ENCODE data around the gene ULK1. TPM values are rescaled to one million over a fixed set of nuclear protein-coding genes. Genes with fewer than 3 reads are reported as not detected.

The ULK1 gene
- total RNA-seq (2021; ENCODE audit: unreplicated experiment) (72.1 TPM), Bru-seq, nascent RNA (percentile 64 among the genes with signal in this experiment), BruChase-seq, experiment 1, labeled RNA remaining after a 2-hour chase (percentile 74 among the genes with signal in this experiment), BruChase-seq, experiment 2, labeled RNA remaining after a 6-hour chase (percentile 79 among the genes with signal in this experiment)
- 92.3 TPM for polyA plus RNA-seq (2012; ENCODE audit: insufficient read length)
- long read RNA-seq, partial matches to known transcripts, result 58 of 130 reads
- long read RNA-seq, other reads (novel, unspliced or antisense), result 63 of 130 reads

- BruUV-seq (replicated peaks), result no TSS peak
- Histone ChIP-seq H3K27ac (ENCODE audit: low read length) (peak within 1 kb of the TSS; percentile 73), H3K27me3 (ENCODE audit: control insufficient read depth, insufficient read depth, low read length) (no peaks in the 10 kb centered on the region), H3K36me3 (ENCODE audit: control insufficient read depth, insufficient read depth, low read length) (no peaks in the 10 kb centered on the region), H3K9me3 (ENCODE audit: control insufficient read depth, insufficient read depth, low read depth, low read length) (no peaks in the 10 kb centered on the region), H3K4me1 (ENCODE audit: control insufficient read depth, insufficient read depth, low read length) (0 out of 2 replicates have a peak, but pooled peaks cover 4% of the 10 kb centered on the region), H3K4me3 (ENCODE audit: low read depth in 2 of 2, low read length in 2 of 2) (peak within 1 kb of the TSS; percentile 70 to 82)
- ATAC-seq, result peak; percentile 91
- intact Hi-C loops (cut with micrococcal nuclease; ENCODE audit: unreplicated experiment), result no loop called here
- CTCF ChIA-PET, result no interaction called here
- TF ChIP-seq POLR2AphosphoS5 (IDR thresholded peaks at IDR 0.05; ENCODE audit: low read depth, low read length) (peak; percentile 90), TCF7L2 (IDR thresholded peaks at IDR 0.05; ENCODE audit: low read depth, low read length) (no peak), SIN3A (IDR thresholded peaks at IDR 0.05; ENCODE audit: borderline replicate concordance, insufficient read depth, low read depth, low read length) (peak; percentile 73; the same call in 1 of the 2 replicates)
- in situ Hi-C loops (cut with HindIII; ENCODE audit: low pct_unique_long_range_greater_than_20kb, low sequenced_read_pairs), result no loop called here
- POLR2A ChIA-PET, result no interaction called here
- no peak for DNase-seq (ENCODE audit: low read depth, low spot score)
Measured at GRCh38 chr12:131894313-131894860, at the start of gene ULK1. ULK1 (plus strand) TSS chr12:131894622; CDS start chr12:131895002, 380 bp downstream.

- Histone ChIP-seq H3K27me3 (ENCODE audit: control insufficient read depth, insufficient read depth, low read length) (no peaks in the 10 kb centered on the region), H3K4me1 (ENCODE audit: control insufficient read depth, insufficient read depth, low read length) (no peaks in the 10 kb centered on the region), H3K4me3 (ENCODE audit: low read depth in 2 of 2, low read length in 2 of 2) (no peak overlapping the region), H3K9me3 (ENCODE audit: control insufficient read depth, insufficient read depth, low read depth, low read length) (no peaks in the 10 kb centered on the region), H3K36me3 (ENCODE audit: control insufficient read depth, insufficient read depth, low read length) (no peaks in the 10 kb centered on the region), H3K27ac (ENCODE audit: low read length) (no peak overlapping the region)
- BruUV-seq (replicated peaks), result no TSS peak
- TF ChIP-seq SIN3A (IDR thresholded peaks at IDR 0.05; ENCODE audit: borderline replicate concordance, insufficient read depth, low read depth, low read length), result no peak
- no peak for TF ChIP-seq TCF7L2 (IDR thresholded peaks at IDR 0.05; ENCODE audit: low read depth, low read length)
- no peak for TF ChIP-seq CTCF (IDR thresholded peaks at IDR 0.05)
- TF ChIP-seq POLR2AphosphoS5 (IDR thresholded peaks at IDR 0.05; ENCODE audit: low read depth, low read length), result no peak
- TF ChIP-seq REST (IDR thresholded peaks at IDR 0.05; ENCODE audit: insufficient read depth in 1 of 2, low read depth in 2 of 2, low read length in 1 of 2), result no peak
- ATAC-seq, result no peak
- CTCF ChIA-PET, result no interaction called here
- no peak for DNase-seq (ENCODE audit: low read depth, low spot score)
- POLR2A ChIA-PET, result no interaction called here
- in situ Hi-C loops (cut with HindIII; ENCODE audit: low pct_unique_long_range_greater_than_20kb, low sequenced_read_pairs) (no loop called here), intact Hi-C loops (cut with micrococcal nuclease; ENCODE audit: unreplicated experiment) (no loop called here)
Measured at GRCh38 chr12:131844656-131845055, 49.8 kb upstream of the ULK1 start.

- CTCF ChIA-PET, result no interaction called here
- intact Hi-C loops (cut with micrococcal nuclease; ENCODE audit: unreplicated experiment), result no loop called here
Measured at GRCh38 chr12:131845121-131845520, 49.3 kb upstream of the ULK1 start.

More at GRCh38 chr12:131845121-131845520, 49.3 kb upstream of the ULK1 start:
- in situ Hi-C loops (cut with HindIII; ENCODE audit: low pct_unique_long_range_greater_than_20kb, low sequenced_read_pairs), result no loop called here
- POLR2A ChIA-PET, result no interaction called here
- no peak overlapping the region for H3K4me3 ChIP-seq (ENCODE audit: low read depth in 2 of 2, low read length in 2 of 2)
- H3K27me3 ChIP-seq (ENCODE audit: control insufficient read depth, insufficient read depth, low read length), result no peaks in the 10 kb centered on the region
- H3K27ac ChIP-seq (ENCODE audit: low read length), result no peak overlapping the region
- H3K36me3 ChIP-seq (ENCODE audit: control insufficient read depth, insufficient read depth, low read length), result no peaks in the 10 kb centered on the region
- TF ChIP-seq SIN3A (IDR thresholded peaks at IDR 0.05; ENCODE audit: borderline replicate concordance, insufficient read depth, low read depth, low read length) (no peak), CTCF (IDR thresholded peaks at IDR 0.05) (no peak), POLR2AphosphoS5 (IDR thresholded peaks at IDR 0.05; ENCODE audit: low read depth, low read length) (no peak), REST (IDR thresholded peaks at IDR 0.05; ENCODE audit: insufficient read depth in 1 of 2, low read depth in 2 of 2, low read length in 1 of 2) (no peak), TCF7L2 (IDR thresholded peaks at IDR 0.05; ENCODE audit: low read depth, low read length) (no peak)
- no TSS peak for BruUV-seq (replicated peaks)
- ATAC-seq (no peak), DNase-seq (ENCODE audit: low read depth, low spot score) (no peak)
- no peaks in the 10 kb centered on the region for H3K4me1 ChIP-seq (ENCODE audit: control insufficient read depth, insufficient read depth, low read length)
- H3K9me3 ChIP-seq (ENCODE audit: control insufficient read depth, insufficient read depth, low read depth, low read length), result no peaks in the 10 kb centered on the region

All from Panc1 (cell line).